ENCODE data around the gene ARHGAP24. TPM values are rescaled to one million over a fixed set of nuclear protein-coding genes. Genes with fewer than 3 reads are reported as not detected.

Gene ARHGAP24
- total RNA-seq, 1 donor from 2014 or later = 15.0 TPM

GRCh38 chr4:85733798-85734197 lies 258.8 kb downstream of the ARHGAP24 start:
- no peak for DNase-seq (ENCODE audit: low spot score in 2 of 2, unreplicated experiment in 2 of 2)
- H3K27me3 Mint-ChIP-seq (ENCODE audit: low read depth) = no peaks in the 10 kb centered on the region
- TF ChIP-seq CTCF (IDR thresholded peaks at IDR 0.05; ENCODE audit: unreplicated experiment) = no peak
- no peak overlapping the region for H3K4me3 Mint-ChIP-seq
- H3K4me1 Mint-ChIP-seq = peaks cover 8% of the 10 kb centered on the region
- no peaks in the 10 kb centered on the region for H3K36me3 Mint-ChIP-seq
- H3K27ac Mint-ChIP-seq = no peak overlapping the region
- no peaks in the 10 kb centered on the region for H3K9me3 Mint-ChIP-seq

- Mint-ChIP-seq H3K4me3 (no peak overlapping the region), H3K27me3 (ENCODE audit: low read depth) (no peaks in the 10 kb centered on the region), H3K27ac (no peak overlapping the region), H3K9me3 (no peaks in the 10 kb centered on the region), H3K4me1 (peaks cover 3% of the 10 kb centered on the region), H3K36me3 (no peaks in the 10 kb centered on the region)
- no peak for TF ChIP-seq CTCF (IDR thresholded peaks at IDR 0.05; ENCODE audit: unreplicated experiment)
- no peak for DNase-seq (ENCODE audit: low spot score in 2 of 2, unreplicated experiment in 2 of 2)
Observed at GRCh38 chr4:85734424-85734831, 259.5 kb downstream of the ARHGAP24 start.

- Mint-ChIP-seq H3K27me3 (ENCODE audit: low read depth) (no peaks in the 10 kb centered on the region), H3K36me3 (no peaks in the 10 kb centered on the region), H3K4me1 (peaks cover 8% of the 10 kb centered on the region), H3K4me3 (no peak overlapping the region), H3K27ac (no peak overlapping the region), H3K9me3 (no peaks in the 10 kb centered on the region)
- DNase-seq (ENCODE audit: low spot score in 2 of 2, unreplicated experiment in 2 of 2) = no peak
- no peak for TF ChIP-seq CTCF (IDR thresholded peaks at IDR 0.05; ENCODE audit: unreplicated experiment)
Observed at GRCh38 chr4:85736571-85736970, 261.6 kb downstream of the ARHGAP24 start.

GRCh38 chr4:85737254-85737653 lies 262.3 kb downstream of the ARHGAP24 start:
- Mint-ChIP-seq H3K4me3 (no peak overlapping the region), H3K27ac (no peak overlapping the region), H3K36me3 (no peaks in the 10 kb centered on the region), H3K4me1 (peaks cover 10% of the 10 kb centered on the region), H3K27me3 (ENCODE audit: low read depth) (no peaks in the 10 kb centered on the region), H3K9me3 (no peaks in the 10 kb centered on the region)
- no peak for DNase-seq (ENCODE audit: low spot score in 2 of 2, unreplicated experiment in 2 of 2)
- no peak for TF ChIP-seq CTCF (IDR thresholded peaks at IDR 0.05; ENCODE audit: unreplicated experiment)

GRCh38 chr4:85738721-85739120 lies 263.8 kb downstream of the ARHGAP24 start:
- no peak for DNase-seq (ENCODE audit: low spot score in 2 of 2, unreplicated experiment in 2 of 2)
- no peaks in the 10 kb centered on the region for H3K9me3 Mint-ChIP-seq
- no peak for TF ChIP-seq CTCF (IDR thresholded peaks at IDR 0.05; ENCODE audit: unreplicated experiment)
- no peaks in the 10 kb centered on the region for H3K36me3 Mint-ChIP-seq
- peaks cover 14% of the 10 kb centered on the region for H3K4me1 Mint-ChIP-seq
- no peak overlapping the region for H3K27ac Mint-ChIP-seq
- no peak overlapping the region for H3K4me3 Mint-ChIP-seq
- H3K27me3 Mint-ChIP-seq (ENCODE audit: low read depth) = no peaks in the 10 kb centered on the region

GRCh38 chr4:85740431-85740861 lies 265.5 kb downstream of the ARHGAP24 start:
- Mint-ChIP-seq H3K4me3 (no peak overlapping the region), H3K36me3 (no peaks in the 10 kb centered on the region), H3K27ac (no peak overlapping the region), H3K27me3 (ENCODE audit: low read depth) (no peaks in the 10 kb centered on the region), H3K9me3 (no peaks in the 10 kb centered on the region), H3K4me1 (peaks cover 18% of the 10 kb centered on the region)
- DNase-seq (ENCODE audit: low spot score in 2 of 2, unreplicated experiment in 2 of 2) = no peak
- TF ChIP-seq CTCF (IDR thresholded peaks at IDR 0.05; ENCODE audit: unreplicated experiment) = no peak

Data from mesothelial cell of epicardium (in vitro differentiated cells).